ENCODE measurements around the gene GRK7. TPM values are rescaled to one million over a fixed set of nuclear protein-coding genes. Genes with fewer than 3 reads are reported as not detected.

GRK7 gene
- total and polyA plus RNA-seq, 2 of the 13 experiments (the other 11 are each of a cell fraction or from before 2014, with no cell fraction given): not detected

GRCh38 chr3:141738022-141738890 is 25.0 kb upstream of the GRK7 start, which contains the start of gene RNF7 (continued):
- TF ChIP-seq ZNF772 (CRISPR knock-in tag; IDR thresholded peaks at IDR 0.05): peak; percentile 57; the same call in 1 of the 2 replicates
- peak; percentile 61; the same call in 1 of the 2 replicates for TF ChIP-seq ZNF280D (CRISPR knock-in tag; IDR thresholded peaks at IDR 0.05)
- no peak for TF ChIP-seq ADNP (CRISPR knock-in tag; IDR thresholded peaks at IDR 0.05)
- no peak for TF ChIP-seq RAD51 (IDR thresholded peaks at IDR 0.05; ENCODE audit: borderline replicate concordance)
- TF ChIP-seq RXRB (CRISPR knock-in tag; IDR thresholded peaks at IDR 0.05; ENCODE audit: borderline replicate concordance): peak; percentile 51; the same call in 1 of the 2 replicates
- 0 out of 2 replicates have a peak, but pooled peaks have one; percentile 27 for TF ChIP-seq ZNF629 (CRISPR knock-in tag; conservative IDR thresholded peaks at IDR 0.05)
- no peak; the same call in none of the 2 replicates for TF ChIP-seq PPARG (CRISPR knock-in tag; conservative IDR thresholded peaks at IDR 0.05)
- no peak for TF ChIP-seq ZNF225 (CRISPR knock-in tag; IDR thresholded peaks at IDR 0.05)
- TF ChIP-seq CEBPG (CRISPR knock-in tag; IDR thresholded peaks at IDR 0.05): peak; percentile 68
- TF ChIP-seq KLF6 (CRISPR knock-in tag; IDR thresholded peaks at IDR 0.05): peak; percentile 88
- no peak for TF ChIP-seq ZBTB3 (CRISPR knock-in tag; IDR thresholded peaks at IDR 0.05; ENCODE audit: borderline replicate concordance, low read depth)
- TF ChIP-seq ZNF484 (CRISPR knock-in tag; IDR thresholded peaks at IDR 0.05; ENCODE audit: borderline replicate concordance, low read depth): no peak; the same call in 1 of the 2 replicates
- TF ChIP-seq ZNF674 (CRISPR knock-in tag; IDR thresholded peaks at IDR 0.05; ENCODE audit: low read depth): no peak
- TF ChIP-seq, protein P1, sequence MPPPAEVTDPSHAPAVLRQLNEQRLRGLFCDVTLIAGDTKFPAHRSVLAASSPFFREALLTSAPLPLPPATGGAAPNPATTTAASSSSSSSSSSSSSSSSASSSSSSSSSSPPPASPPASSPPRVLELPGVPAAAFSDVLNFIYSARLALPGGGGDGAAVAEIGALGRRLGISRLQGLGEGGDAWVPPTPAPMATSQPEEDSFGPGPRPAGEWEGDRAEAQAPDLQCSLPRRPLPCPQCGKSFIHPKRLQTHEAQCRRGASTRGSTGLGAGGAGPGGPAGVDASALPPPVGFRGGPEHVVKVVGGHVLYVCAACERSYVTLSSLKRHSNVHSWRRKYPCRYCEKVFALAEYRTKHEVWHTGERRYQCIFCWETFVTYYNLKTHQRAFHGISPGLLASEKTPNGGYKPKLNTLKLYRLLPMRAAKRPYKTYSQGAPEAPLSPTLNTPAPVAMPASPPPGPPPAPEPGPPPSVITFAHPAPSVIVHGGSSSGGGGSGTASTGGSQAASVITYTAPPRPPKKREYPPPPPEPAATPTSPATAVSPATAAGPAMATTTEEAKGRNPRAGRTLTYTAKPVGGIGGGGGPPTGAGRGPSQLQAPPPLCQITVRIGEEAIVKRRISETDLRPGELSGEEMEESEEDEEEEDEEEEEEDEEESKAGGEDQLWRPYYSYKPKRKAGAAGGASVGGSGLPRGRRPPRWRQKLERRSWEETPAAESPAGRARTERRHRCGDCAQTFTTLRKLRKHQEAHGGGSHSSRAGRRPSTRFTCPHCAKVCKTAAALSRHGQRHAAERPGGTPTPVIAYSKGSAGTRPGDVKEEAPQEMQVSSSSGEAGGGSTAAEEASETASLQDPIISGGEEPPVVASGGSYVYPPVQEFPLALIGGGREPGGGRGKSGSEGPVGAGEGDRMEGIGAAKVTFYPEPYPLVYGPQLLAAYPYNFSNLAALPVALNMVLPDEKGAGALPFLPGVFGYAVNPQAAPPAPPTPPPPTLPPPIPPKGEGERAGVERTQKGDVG (CRISPR knock-in tag; IDR thresholded peaks at IDR 0.05; ENCODE audit: borderline replicate concordance): no peak
- TF ChIP-seq, protein P2, sequence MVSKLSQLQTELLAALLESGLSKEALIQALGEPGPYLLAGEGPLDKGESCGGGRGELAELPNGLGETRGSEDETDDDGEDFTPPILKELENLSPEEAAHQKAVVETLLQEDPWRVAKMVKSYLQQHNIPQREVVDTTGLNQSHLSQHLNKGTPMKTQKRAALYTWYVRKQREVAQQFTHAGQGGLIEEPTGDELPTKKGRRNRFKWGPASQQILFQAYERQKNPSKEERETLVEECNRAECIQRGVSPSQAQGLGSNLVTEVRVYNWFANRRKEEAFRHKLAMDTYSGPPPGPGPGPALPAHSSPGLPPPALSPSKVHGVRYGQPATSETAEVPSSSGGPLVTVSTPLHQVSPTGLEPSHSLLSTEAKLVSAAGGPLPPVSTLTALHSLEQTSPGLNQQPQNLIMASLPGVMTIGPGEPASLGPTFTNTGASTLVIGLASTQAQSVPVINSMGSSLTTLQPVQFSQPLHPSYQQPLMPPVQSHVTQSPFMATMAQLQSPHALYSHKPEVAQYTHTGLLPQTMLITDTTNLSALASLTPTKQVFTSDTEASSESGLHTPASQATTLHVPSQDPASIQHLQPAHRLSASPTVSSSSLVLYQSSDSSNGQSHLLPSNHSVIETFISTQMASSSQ (IDR thresholded peaks at IDR 0.05; ENCODE audit: low read depth): no peak
- TF ChIP-seq, protein P2 (CRISPR knock-in tag; IDR thresholded peaks at IDR 0.05; ENCODE audit: borderline replicate concordance): no peak; the same call in 1 of the 2 replicates
- no peak for TF ChIP-seq FLYWCH1 (CRISPR knock-in tag; IDR thresholded peaks at IDR 0.05)
- TF ChIP-seq ZNF510 (CRISPR knock-in tag; IDR thresholded peaks at IDR 0.05; ENCODE audit: low read depth): no peak
- TF ChIP-seq ZNF317 (CRISPR knock-in tag; IDR thresholded peaks at IDR 0.05): peak; percentile 48; the same call in 1 of the 2 replicates
